HG02610 (cell line): ENCODE measurements around the gene GABRD.

Source experiments
- ATAC-seq: cut with Tn5 transposase; IDR thresholded peaks from one replicate; pipeline ENCODE4 v1.9.1; 2021; ENCODE audit warnings: mild to moderate bottlenecking, moderate library complexity; ENCODE audit not compliant: unreplicated experiment

The GABRD gene

GRCh38 chr1:2073382-2074230, 54.5 kb downstream of the GABRD start:
- ATAC-seq, result no peak

GRCh38 chr1:2074396-2074795, 55.3 kb downstream of the GABRD start:
- ATAC-seq, result no peak

- no peak for ATAC-seq
These were observed 56.0 kb downstream of the GABRD start for GRCh38 chr1:2074944-2075740.

- ATAC-seq, result no peak
These were observed 57.7 kb downstream of the GABRD start for GRCh38 chr1:2076826-2077225.

- no peak for ATAC-seq
These were observed 59.0 kb downstream of the GABRD start for GRCh38 chr1:2078170-2078569.

GRCh38 chr1:2079396-2080085, 60.4 kb downstream of the GABRD start:
- ATAC-seq, result no peak

GRCh38 chr1:2080140-2080539, 61.0 kb downstream of the GABRD start:
- ATAC-seq, result no peak
